Measurements from ENCODE around the gene RALGPS1. TPM values are rescaled to one million over a fixed set of nuclear protein-coding genes. Genes with fewer than 3 reads are reported as not detected.

RALGPS1 gene
- total RNA-seq, 1 donor from 2014 or later, result 30.7 TPM

DNA sequence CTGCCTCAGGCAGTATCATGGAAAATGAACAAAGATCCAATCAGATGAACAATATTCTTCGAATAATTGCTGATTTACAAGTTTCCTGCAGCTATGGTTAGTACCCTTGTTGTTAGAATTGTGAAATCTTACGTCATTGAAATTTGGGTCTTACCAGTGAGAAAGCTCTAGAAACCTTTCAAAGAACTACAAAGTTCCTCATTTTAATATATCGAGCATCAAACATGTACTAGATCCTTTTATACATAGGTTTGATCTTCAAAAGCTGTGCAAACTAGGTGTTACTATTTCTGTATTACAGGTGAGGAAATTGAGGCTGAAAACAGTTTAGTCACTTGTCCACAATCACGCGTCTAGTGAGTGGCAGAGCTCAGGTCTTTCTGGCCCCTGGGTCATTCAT is 251.5 kb downstream of the RALGPS1 start:
- H3K9me3 ChIP-seq (ENCODE audit: low read depth), result no peaks in the 10 kb centered on the region
- H3K9ac ChIP-seq, result no peak overlapping the region
- H3K4me3 ChIP-seq, result no peak overlapping the region
- Mint-ChIP-seq H3K4me1 (peaks cover 18% of the 10 kb centered on the region), H3K4me3 (no peak overlapping the region), H3K9me3 (no peaks in the 10 kb centered on the region), H3K36me3 (peaks cover 2% of the 10 kb centered on the region), H3K27me3 (ENCODE audit: insufficient read depth, low read depth) (peaks cover 3% of the 10 kb centered on the region), H3K27ac (no peak overlapping the region)
- DNase-seq (ENCODE audit: low spot score), result no peak
- H3K4me1 ChIP-seq, result peaks cover 8% of the 10 kb centered on the region
- no peak overlapping the region for H3K4me2 ChIP-seq
- no peak overlapping the region for H2AFZ ChIP-seq (replicated peaks)
- no peaks in the 10 kb centered on the region for H3F3A ChIP-seq (ENCODE audit: low read depth)
- H4K20me1 ChIP-seq (ENCODE audit: low read depth), result no peaks in the 10 kb centered on the region
- no peaks in the 10 kb centered on the region for H3K79me2 ChIP-seq (ENCODE audit: low read depth)
- TF ChIP-seq EZH2 (IDR thresholded peaks at IDR 0.05), result no peak
- TF ChIP-seq, protein P1, sequence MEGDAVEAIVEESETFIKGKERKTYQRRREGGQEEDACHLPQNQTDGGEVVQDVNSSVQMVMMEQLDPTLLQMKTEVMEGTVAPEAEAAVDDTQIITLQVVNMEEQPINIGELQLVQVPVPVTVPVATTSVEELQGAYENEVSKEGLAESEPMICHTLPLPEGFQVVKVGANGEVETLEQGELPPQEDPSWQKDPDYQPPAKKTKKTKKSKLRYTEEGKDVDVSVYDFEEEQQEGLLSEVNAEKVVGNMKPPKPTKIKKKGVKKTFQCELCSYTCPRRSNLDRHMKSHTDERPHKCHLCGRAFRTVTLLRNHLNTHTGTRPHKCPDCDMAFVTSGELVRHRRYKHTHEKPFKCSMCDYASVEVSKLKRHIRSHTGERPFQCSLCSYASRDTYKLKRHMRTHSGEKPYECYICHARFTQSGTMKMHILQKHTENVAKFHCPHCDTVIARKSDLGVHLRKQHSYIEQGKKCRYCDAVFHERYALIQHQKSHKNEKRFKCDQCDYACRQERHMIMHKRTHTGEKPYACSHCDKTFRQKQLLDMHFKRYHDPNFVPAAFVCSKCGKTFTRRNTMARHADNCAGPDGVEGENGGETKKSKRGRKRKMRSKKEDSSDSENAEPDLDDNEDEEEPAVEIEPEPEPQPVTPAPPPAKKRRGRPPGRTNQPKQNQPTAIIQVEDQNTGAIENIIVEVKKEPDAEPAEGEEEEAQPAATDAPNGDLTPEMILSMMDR (IDR thresholded peaks at IDR 0.05), result no peak
- H3K27me3 ChIP-seq, result no peaks in the 10 kb centered on the region
- H3K27ac ChIP-seq, result no peak overlapping the region
- H3K36me3 ChIP-seq, result no peaks in the 10 kb centered on the region

DNA sequence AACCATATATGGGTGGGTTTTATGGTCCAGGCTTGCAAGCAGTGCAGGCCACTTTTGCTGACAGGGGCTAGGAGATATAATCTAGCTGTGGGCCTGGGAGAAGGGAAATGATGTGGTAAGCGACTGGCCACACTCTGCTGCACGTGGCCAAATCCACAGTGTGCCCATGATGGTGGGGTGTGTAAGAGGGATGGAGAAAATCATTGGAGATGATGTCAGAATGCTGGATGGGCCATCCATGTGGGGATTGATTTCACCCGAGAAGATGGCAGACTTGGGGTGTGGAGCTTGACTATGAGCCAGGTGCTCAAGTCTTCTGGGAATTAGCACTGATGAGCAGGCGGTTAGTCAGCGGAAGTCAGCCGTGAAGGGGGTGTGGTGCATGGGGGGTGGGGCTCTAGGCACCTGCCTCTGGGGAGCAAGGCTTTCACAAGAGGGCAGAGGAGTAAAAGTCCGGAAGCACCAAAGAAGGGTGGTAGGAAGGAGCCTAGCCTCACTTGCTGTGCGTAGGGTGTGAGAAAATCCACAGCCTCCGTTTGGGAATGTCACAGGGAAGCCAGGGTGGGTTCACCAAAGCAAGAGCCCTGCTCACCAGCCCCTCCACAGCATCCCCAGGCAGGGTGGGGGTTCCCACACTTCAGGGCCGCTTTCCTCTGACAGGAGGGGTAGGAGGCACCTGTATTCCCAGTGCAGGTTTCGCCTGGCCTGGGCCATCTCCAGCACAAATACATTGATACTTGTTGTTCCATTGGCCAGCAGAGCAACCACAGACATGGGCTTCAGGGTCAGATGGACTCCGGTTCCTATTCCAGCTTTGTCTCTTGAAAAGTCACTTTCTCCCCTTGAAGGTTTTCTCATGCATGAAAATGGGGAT is 252.3 kb downstream of the RALGPS1 start:
- no peak overlapping the region for H3K4me3 Mint-ChIP-seq
- H3F3A ChIP-seq (ENCODE audit: low read depth), result no peaks in the 10 kb centered on the region
- H3K4me1 ChIP-seq, result peaks cover 8% of the 10 kb centered on the region
- no peak overlapping the region for H3K27ac Mint-ChIP-seq
- H3K27ac ChIP-seq, result no peak overlapping the region
- TF ChIP-seq, protein P1 (IDR thresholded peaks at IDR 0.05), result no peak
- TF ChIP-seq EZH2 (IDR thresholded peaks at IDR 0.05), result no peak
- H4K20me1 ChIP-seq (ENCODE audit: low read depth), result no peaks in the 10 kb centered on the region
- peaks cover 2% of the 10 kb centered on the region for H3K36me3 Mint-ChIP-seq
- no peaks in the 10 kb centered on the region for H3K79me2 ChIP-seq (ENCODE audit: low read depth)
- no peak for DNase-seq (ENCODE audit: low spot score)
- no peak overlapping the region for H3K9ac ChIP-seq
- peaks cover 3% of the 10 kb centered on the region for H3K27me3 Mint-ChIP-seq (ENCODE audit: insufficient read depth, low read depth)
- no peak overlapping the region for H3K4me3 ChIP-seq
- no peaks in the 10 kb centered on the region for H3K9me3 ChIP-seq (ENCODE audit: low read depth)
- H3K27me3 ChIP-seq, result no peaks in the 10 kb centered on the region
- H3K4me2 ChIP-seq, result no peak overlapping the region
- peaks cover 15% of the 10 kb centered on the region for H3K4me1 Mint-ChIP-seq
- H3K36me3 ChIP-seq, result no peaks in the 10 kb centered on the region
- no peak overlapping the region for H2AFZ ChIP-seq (replicated peaks)
- no peaks in the 10 kb centered on the region for H3K9me3 Mint-ChIP-seq

DNA sequence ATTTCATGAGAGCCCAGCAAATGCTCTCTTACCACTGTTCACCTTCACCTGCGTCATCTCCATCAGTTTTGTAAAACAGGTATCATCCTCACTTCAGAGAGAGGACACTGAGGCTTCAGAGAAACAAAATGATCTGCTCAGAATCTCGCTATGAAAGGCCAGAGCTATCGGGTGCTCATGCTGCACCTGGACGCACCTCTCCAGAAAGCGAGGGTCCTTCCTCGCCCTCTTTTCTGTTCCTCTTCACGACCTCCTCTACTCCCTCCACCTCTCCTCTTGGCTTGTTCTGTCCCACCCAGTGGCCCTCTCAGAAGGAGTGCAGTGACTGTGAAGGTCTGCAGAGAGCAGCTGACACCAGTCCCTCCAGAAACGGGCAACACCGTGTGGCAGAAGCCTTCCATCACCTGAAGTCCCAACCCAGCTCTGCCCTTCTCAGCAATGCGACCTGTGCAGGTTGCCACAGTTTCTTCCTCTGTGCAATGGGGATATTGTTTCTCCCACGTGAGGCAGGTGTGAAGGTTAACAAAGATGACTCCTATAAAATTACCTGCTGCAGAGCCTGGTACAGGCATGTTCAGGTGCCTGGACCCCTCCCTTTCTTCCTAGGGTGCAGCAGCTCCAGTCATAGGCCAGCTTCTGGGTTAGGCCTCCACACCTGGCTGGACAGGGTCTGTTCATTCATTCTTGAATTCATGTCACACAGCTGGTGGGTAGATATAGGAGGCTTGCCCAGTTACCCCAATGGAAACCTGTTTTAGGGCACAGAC is 253.2 kb downstream of the RALGPS1 start:
- H3K27me3 Mint-ChIP-seq (ENCODE audit: insufficient read depth, low read depth), result peaks cover 5% of the 10 kb centered on the region
- Histone ChIP-seq H3K9me3 (ENCODE audit: low read depth) (no peaks in the 10 kb centered on the region), H3K4me1 (peaks cover 8% of the 10 kb centered on the region), H3K79me2 (ENCODE audit: low read depth) (no peaks in the 10 kb centered on the region), H3K4me2 (no peak overlapping the region), H3K27me3 (no peaks in the 10 kb centered on the region), H3K27ac (no peak overlapping the region), H3K9ac (no peak overlapping the region), H4K20me1 (ENCODE audit: low read depth) (no peaks in the 10 kb centered on the region), H3K36me3 (no peaks in the 10 kb centered on the region), H3K4me3 (no peak overlapping the region), H3F3A (ENCODE audit: low read depth) (no peaks in the 10 kb centered on the region), H2AFZ (replicated peaks) (no peak overlapping the region)
- peaks cover 2% of the 10 kb centered on the region for H3K36me3 Mint-ChIP-seq
- H3K4me1 Mint-ChIP-seq, result peaks cover 16% of the 10 kb centered on the region
- TF ChIP-seq EZH2 (IDR thresholded peaks at IDR 0.05) (no peak), EZH2phosphoT487 (IDR thresholded peaks at IDR 0.05) (no peak)
- TF ChIP-seq, protein P1 (IDR thresholded peaks at IDR 0.05), result no peak
- no peaks in the 10 kb centered on the region for H3K9me3 Mint-ChIP-seq
- DNase-seq (ENCODE audit: low spot score), result no peak
- H3K27ac Mint-ChIP-seq, result no peak overlapping the region
- no peak overlapping the region for H3K4me3 Mint-ChIP-seq
